Body of pancreas (tissue), 4 donors: Measurements from ENCODE around the gene SGO1. TPM values are rescaled to one million over a fixed set of nuclear protein-coding genes. Genes with fewer than 3 reads are reported as not detected.

Experiments used
- ATAC-seq: fragments of 150-250 bp; one replicate; pipeline ENCODE4 v1.9.1; 2016
- DNase-seq, 4 donors: peaks; one replicate each; pipeline ENCODE4 v3.0.0-alpha.2; 2019
- H3K27ac ChIP-seq, 4 donors: fragments of 200-600 bp; sonication (generic); 1 replicate in 3 of 4; 2 replicates in 1 of 4; pipeline versions ENCODE4 v1.5.1 to v1.6.1; 2016 to 2019; ENCODE audit warnings: mild to moderate bottlenecking in 1 of 4, mixed read lengths in 1 of 4, moderate library complexity in 1 of 4
- H3K27me3 ChIP-seq, 2 donors: fragments of 200-600 bp; sonication (generic); one replicate each; pipeline ENCODE4 v1.6.0; 2016; ENCODE audit warnings: mild to moderate bottlenecking in 1 of 2
- H3K36me3 ChIP-seq, 2 donors: fragments of 200-600 bp; sonication (generic); replicated peaks in 1 of 2; 2 replicates each; pipeline ENCODE4 v1.5.1; 2016; ENCODE audit warnings: low read depth in 2 of 2; ENCODE audit not compliant: insufficient read depth in 1 of 2
- H3K4me1 ChIP-seq: fragments of 200-600 bp; sonication (generic); one replicate; pipeline ENCODE4 v1.6.0; 2016
- H3K4me3 ChIP-seq, 2 donors: fragments of 200-600 bp; sonication (generic); 1 replicate in 1 of 2; 2 replicates in 1 of 2; pipeline ENCODE4 v1.5.1; 2016 to 2019
- H3K9me3 ChIP-seq, 3 donors: fragments of 200-600 bp; sonication (generic); 1 replicate in 2 of 3; 2 replicates in 1 of 3; pipeline ENCODE4 v1.5.1; 2016
- CTCF ChIP-seq, 7 experiments: fragments of 450-650 bp in 4 of 7; fragments of 200-600 bp in 3 of 7; sonication (generic) in 3 of 7; IDR thresholded peaks; one replicate each; pipeline ENCODE4 v1.5.1; 2016 to 2019; ENCODE audit warnings: antibody characterized with exemption in 7 of 7
- POLR2A ChIP-seq, 3 donors: fragments of 450-650 bp; IDR thresholded peaks; one replicate each; pipeline ENCODE4 v1.6.1; 2016; ENCODE audit warnings: antibody characterized with exemption in 3 of 3, mild to moderate bottlenecking in 2 of 3
- WGBS, 2 donors: methylation state at CpG; one replicate each; pipeline ENCODE4 v1.1.5; 2017; 5-methylcytosine and 5-hydroxymethylcytosine counted together
- intact Hi-C: fragments of 100-400 bp; cut with DNase I; formaldehyde crosslinking; loops from one replicate; pipeline ENCODE4 v1.15.1; 2023
- total RNA-seq, 2 donors: library from RNA; depleted of rRNA; stranded (reverse); fragments of >200 nt; gene quantifications; one replicate each; pipeline ENCODE4 v1.1.0, GENCODE V29; 2016

SGO1 gene
- total RNA-seq, 2 donors from 2014 or later, result 2.0 TPM; not detected in 1

DNA sequence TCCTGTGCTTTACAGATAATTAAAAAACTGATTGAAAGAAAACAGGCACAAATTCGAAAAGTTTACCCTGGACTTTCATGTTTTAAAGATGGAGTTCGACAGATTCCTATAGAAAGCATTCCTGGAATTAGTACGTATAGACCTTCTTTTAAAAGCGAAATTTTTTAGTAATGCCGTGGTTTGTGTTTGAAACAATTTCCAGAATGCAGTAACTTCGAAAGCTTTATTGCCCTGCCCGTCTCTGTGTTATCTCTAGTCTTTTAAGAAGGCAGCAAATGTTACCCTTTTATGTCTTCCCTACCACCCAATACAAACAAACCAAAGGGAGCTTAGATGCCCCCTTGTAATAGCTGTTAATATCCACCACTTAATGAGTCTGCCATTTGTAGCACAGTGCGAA lies 39.7 kb downstream of the SGO1 start:
- peaks cover 0 to 4% of the 10 kb centered on the region in 2 donors for H3K36me3 ChIP-seq
- DNase-seq (no peak), ATAC-seq (no peak)
- no peak overlapping the region for H3K27ac ChIP-seq
- WGBS, 2 donors, result 93% methylated on average over 8 of the region's 8 CpGs
- intact Hi-C loops, result no loop called here
- no peak overlapping the region for H3K4me3 ChIP-seq
- no peaks in the 10 kb centered on the region for H3K4me1 ChIP-seq
- no peaks in the 10 kb centered on the region for H3K9me3 ChIP-seq
- no peaks in the 10 kb centered on the region for H3K27me3 ChIP-seq
- TF ChIP-seq CTCF (IDR thresholded peaks at IDR 0.05) (no peak), POLR2A (IDR thresholded peaks at IDR 0.05) (no peak)

- no peaks in the 10 kb centered on the region for H3K27me3 ChIP-seq
- no peak overlapping the region for H3K27ac ChIP-seq
- H3K4me3 ChIP-seq, result no peak overlapping the region
- H3K36me3 ChIP-seq, result peaks cover 0 to 4% of the 10 kb centered on the region in 2 donors
- 92 to 95% methylated on average over 2 of the region's 2 CpGs for WGBS, 2 donors
- ATAC-seq (no peak), DNase-seq (no peak)
- no peaks in the 10 kb centered on the region for H3K4me1 ChIP-seq
- no peak for TF ChIP-seq CTCF (IDR thresholded peaks at IDR 0.05)
- no peak for TF ChIP-seq POLR2A (IDR thresholded peaks at IDR 0.05)
- H3K9me3 ChIP-seq, result no peaks in the 10 kb centered on the region
- intact Hi-C loops, result no loop called here
Observed at GRCh38 chr3:20145874-20146273, 40.1 kb downstream of the SGO1 start.

DNA sequence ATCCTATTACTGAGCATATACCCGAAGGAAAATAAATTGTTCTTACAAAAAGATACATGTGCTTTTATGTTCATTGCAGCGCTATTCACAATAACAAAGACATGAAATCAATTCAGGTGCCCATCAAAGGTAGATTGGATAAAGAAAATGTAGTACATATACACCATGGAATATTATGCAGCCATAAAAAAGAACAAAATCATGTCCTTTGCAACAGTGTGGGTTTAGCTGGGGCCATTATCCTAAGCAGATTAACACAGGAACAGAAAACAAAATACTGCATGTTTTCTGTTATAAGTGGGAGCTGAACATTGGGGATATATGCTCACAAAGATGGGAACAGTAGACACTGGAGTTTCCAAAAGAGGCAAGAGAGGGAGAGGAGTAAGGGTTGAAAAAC lies 42.5 kb downstream of the SGO1 start:
- Histone ChIP-seq H3K4me1 (no peaks in the 10 kb centered on the region), H3K27ac (no peak overlapping the region), H3K27me3 (no peaks in the 10 kb centered on the region), H3K36me3 (peaks cover 4 to 5% of the 10 kb centered on the region in 2 donors), H3K9me3 (no peaks in the 10 kb centered on the region), H3K4me3 (no peak overlapping the region)
- ATAC-seq (no peak), DNase-seq (no peak)
- no peak for TF ChIP-seq CTCF (IDR thresholded peaks at IDR 0.05)
- TF ChIP-seq POLR2A (IDR thresholded peaks at IDR 0.05), result no peak
- intact Hi-C loops, result no loop called here
- WGBS, 2 donors, result 95 to 99% methylated on average over 2 of the region's 2 CpGs

- 95 to 100% methylated on average over 4 of the region's 4 CpGs for WGBS, 2 donors
- Histone ChIP-seq H3K4me1 (no peaks in the 10 kb centered on the region), H3K27ac (no peak overlapping the region), H3K9me3 (no peaks in the 10 kb centered on the region), H3K27me3 (no peaks in the 10 kb centered on the region), H3K36me3 (peaks cover 2 to 5% of the 10 kb centered on the region in 2 donors), H3K4me3 (no peak overlapping the region)
- intact Hi-C loops, result no loop called here
- ATAC-seq (no peak), DNase-seq (no peak)
- TF ChIP-seq CTCF (IDR thresholded peaks at IDR 0.05), result no peak
- TF ChIP-seq POLR2A (IDR thresholded peaks at IDR 0.05), result no peak
Observed at GRCh38 chr3:20142517-20142916, 43.5 kb downstream of the SGO1 start.

DNA sequence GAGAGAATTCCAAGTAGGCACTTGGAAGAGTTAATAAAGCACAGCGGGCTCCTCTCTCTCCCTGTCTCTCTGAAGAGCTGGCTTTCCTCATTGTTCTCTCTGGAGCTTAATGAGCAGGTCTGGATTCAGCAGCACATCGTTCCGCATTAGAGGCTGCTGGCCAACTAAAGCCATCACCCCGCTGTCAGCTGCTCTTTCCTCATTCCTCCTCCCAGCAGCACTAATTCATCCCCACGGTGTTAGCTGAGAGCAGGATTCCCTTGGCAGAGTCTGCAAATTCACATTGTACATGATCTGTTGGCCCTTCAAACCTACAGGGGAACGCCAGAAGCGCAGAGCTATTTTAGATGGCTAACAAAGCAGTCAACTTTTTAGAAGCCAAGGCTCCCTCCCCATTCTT lies 44.2 kb downstream of the SGO1 start:
- H3K27ac ChIP-seq, result no peak overlapping the region
- no peak for TF ChIP-seq POLR2A (IDR thresholded peaks at IDR 0.05)
- no peak for TF ChIP-seq CTCF (IDR thresholded peaks at IDR 0.05)
- H3K4me3 ChIP-seq, result no peak overlapping the region
- H3K9me3 ChIP-seq, result no peaks in the 10 kb centered on the region
- H3K27me3 ChIP-seq, result no peaks in the 10 kb centered on the region
- ATAC-seq, result peak; percentile 21
- H3K4me1 ChIP-seq, result no peaks in the 10 kb centered on the region
- DNase-seq, result peak in 3 of 4 donors; percentile 13 to 38 (median 17)
- WGBS, 2 donors, result 70 to 71% methylated on average over 7 of the region's 7 CpGs
- H3K36me3 ChIP-seq, result peaks cover 2 to 5% of the 10 kb centered on the region in 2 donors
- intact Hi-C loops, result no loop called here
